ENCODE measurements around the gene OSBPL6. TPM values are rescaled to one million over a fixed set of nuclear protein-coding genes. Genes with fewer than 3 reads are reported as not detected.

OSBPL6 gene
- total and polyA plus RNA-seq, 3 experiments from 2014 or later, result 0.33 to 1.6 (median 1.2) TPM

DNA sequence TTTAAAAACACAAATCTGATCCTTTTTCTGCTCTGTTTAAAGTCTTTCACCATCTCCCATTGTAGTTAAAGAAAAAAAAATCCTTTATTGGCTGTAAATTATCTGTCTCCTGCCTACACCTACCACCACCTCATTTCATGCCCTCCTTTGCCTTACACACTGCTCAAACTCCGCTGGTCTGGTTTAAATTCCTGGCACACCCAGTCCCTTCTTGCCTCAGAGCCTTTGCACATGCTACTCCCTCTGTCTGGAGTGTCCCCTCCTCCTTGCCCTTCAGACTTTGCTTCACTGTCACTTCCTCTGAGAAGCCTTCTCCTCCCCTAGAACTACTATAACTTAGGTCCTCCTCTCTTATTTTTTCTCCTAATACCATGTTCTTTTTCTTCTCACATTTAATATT, 49.6 kb downstream of the OSBPL6 start:
- Histone ChIP-seq H3K27ac (ENCODE audit: low read depth, low read length) (no peak overlapping the region), H3K36me3 (ENCODE audit: insufficient read depth, low read length) (no peaks in the 10 kb centered on the region), H3K4me3 (ENCODE audit: low read length) (no peak overlapping the region), H3K27me3 (ENCODE audit: insufficient read depth, low read length, poor library complexity, severe bottlenecking) (no peaks in the 10 kb centered on the region), H3K9me3 (ENCODE audit: low read length) (no peaks in the 10 kb centered on the region), H3K4me1 (ENCODE audit: insufficient read depth, low read length) (no peaks in the 10 kb centered on the region)
- no peak for DNase-seq
- ChIA-PET POLR2A (no interaction called here), CTCF (no interaction called here)
- Mint-ChIP-seq H3K27ac (no peak overlapping the region), H3K9me3 (peaks cover 0 to 3% (median 0%) of the 10 kb centered on the region in 5 donors), H3K4me1 (no peaks in the 10 kb centered on the region), H3K27me3 (peaks cover 4 to 7% of the 10 kb centered on the region in 2 donors), H3K36me3 (no peaks in the 10 kb centered on the region), H3K4me3 (no peak overlapping the region)

DNA sequence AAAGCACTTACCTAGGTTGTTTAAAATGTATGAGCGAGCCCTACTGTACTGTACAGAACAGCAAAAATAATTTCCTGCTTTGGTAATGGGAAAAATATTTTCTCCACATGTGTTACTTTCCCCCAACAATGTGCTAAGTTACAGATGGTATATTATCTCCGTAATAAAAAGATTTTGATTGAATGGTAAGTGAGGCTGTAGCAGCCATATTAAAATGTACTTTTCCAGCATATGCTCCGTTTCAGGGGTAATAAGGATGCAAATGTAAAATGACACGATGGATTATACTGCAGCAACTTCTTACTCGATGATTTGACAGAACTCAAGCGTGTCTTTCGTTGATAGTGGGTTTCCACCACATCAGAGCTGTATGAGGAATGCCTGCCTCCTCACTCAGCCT, 50.5 kb downstream of the OSBPL6 start:
- POLR2A ChIA-PET, result no interaction called here
- no peak for DNase-seq
- H3K4me1 ChIP-seq (ENCODE audit: insufficient read depth, low read length), result no peaks in the 10 kb centered on the region
- no peak overlapping the region for H3K27ac ChIP-seq (ENCODE audit: low read depth, low read length)
- Mint-ChIP-seq H3K4me3 (no peak overlapping the region), H3K9me3 (peaks cover 0 to 3% (median 0%) of the 10 kb centered on the region in 5 donors), H3K27ac (no peak overlapping the region), H3K36me3 (no peaks in the 10 kb centered on the region), H3K27me3 (peaks cover 4 to 7% of the 10 kb centered on the region in 2 donors), H3K4me1 (no peaks in the 10 kb centered on the region)
- H3K4me3 ChIP-seq (ENCODE audit: low read length), result no peak overlapping the region
- no peaks in the 10 kb centered on the region for H3K27me3 ChIP-seq (ENCODE audit: insufficient read depth, low read length, poor library complexity, severe bottlenecking)
- no peaks in the 10 kb centered on the region for H3K36me3 ChIP-seq (ENCODE audit: insufficient read depth, low read length)
- no peaks in the 10 kb centered on the region for H3K9me3 ChIP-seq (ENCODE audit: low read length)
- CTCF ChIA-PET, result no interaction called here

DNA sequence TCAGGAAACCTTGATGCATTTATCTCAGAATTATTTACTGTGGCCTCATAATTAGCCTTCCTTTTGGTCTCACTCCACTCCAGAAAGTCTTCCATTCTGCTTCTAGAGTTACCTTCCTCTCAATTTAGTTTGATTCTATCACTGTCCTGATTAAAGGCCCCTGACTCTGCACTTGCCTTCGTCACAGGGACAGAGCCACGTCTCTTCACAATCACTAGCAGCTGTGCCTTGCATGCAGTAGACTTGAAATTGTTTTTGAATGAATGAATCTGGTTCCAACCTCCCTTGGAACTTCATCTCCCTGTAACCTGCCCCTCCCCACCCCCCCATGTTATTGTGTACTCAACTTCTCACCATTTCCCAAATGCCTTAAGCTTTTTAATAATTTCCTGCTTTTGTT, 52.4 kb downstream of the OSBPL6 start:
- ChIA-PET POLR2A (no interaction called here), CTCF (interaction anchor here (0.9 kb wide), 1 partner anchor 10 kb away, joined by 4 read pairs; no protein-coding TSS in a partner anchor)
- no peak overlapping the region for H3K4me3 ChIP-seq (ENCODE audit: low read length)
- no peak overlapping the region for H3K27ac Mint-ChIP-seq
- no peaks in the 10 kb centered on the region for H3K4me1 ChIP-seq (ENCODE audit: insufficient read depth, low read length)
- no peaks in the 10 kb centered on the region for H3K9me3 ChIP-seq (ENCODE audit: low read length)
- H3K36me3 ChIP-seq (ENCODE audit: insufficient read depth, low read length), result no peaks in the 10 kb centered on the region
- no peak for DNase-seq
- no peaks in the 10 kb centered on the region for H3K36me3 Mint-ChIP-seq
- no peak overlapping the region for H3K4me3 Mint-ChIP-seq
- H3K27ac ChIP-seq (ENCODE audit: low read depth, low read length), result no peak overlapping the region
- H3K27me3 Mint-ChIP-seq, result peaks cover 0 to 7% of the 10 kb centered on the region in 2 donors
- peaks cover 0 to 3% (median 0%) of the 10 kb centered on the region in 5 donors for H3K9me3 Mint-ChIP-seq
- H3K27me3 ChIP-seq (ENCODE audit: insufficient read depth, low read length, poor library complexity, severe bottlenecking), result no peaks in the 10 kb centered on the region
- no peaks in the 10 kb centered on the region for H3K4me1 Mint-ChIP-seq

DNA sequence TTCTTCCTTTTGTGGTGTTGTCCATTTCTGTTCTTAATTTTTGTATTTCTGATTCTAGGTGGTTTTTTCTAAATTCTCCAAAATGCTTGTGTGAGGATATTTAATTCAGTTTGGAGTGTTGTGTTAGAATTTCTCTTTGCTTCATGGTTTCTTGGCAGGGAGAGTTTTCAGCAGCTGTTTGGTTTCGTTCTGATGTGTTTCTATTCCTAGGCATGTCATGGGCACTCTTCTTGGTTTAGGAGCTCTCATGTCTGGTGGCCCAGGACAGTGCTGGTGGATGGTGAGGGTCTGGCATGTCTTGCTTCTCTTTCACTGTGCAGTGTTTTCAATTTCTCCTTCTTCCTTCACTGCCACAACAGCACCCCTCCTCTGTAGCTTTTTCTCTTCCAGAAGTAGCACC, 52.9 kb downstream of the OSBPL6 start:
- peaks cover 0 to 3% (median 0%) of the 10 kb centered on the region in 5 donors for H3K9me3 Mint-ChIP-seq

DNA sequence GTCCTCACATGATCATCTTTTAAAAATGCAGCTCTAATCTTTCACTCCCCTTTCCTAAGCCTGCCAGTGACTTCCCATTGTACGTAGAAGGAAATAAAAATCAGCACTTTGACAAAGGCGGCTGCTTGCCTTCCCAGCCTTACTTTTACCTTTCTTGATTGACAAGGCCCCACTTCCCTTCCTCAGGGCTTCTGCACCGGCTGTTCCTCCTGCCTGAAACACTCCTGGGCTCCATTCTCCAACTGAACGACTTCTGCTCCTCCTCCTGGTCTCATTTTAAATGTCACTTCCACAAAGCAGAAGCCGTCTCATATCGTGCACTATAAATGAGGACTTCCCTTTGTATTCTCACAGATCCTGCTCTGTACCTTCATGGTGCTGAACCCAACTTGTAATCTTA, 56.1 kb downstream of the OSBPL6 start:
- DNase-seq, result no peak
- Mint-ChIP-seq H3K27me3 (peaks cover 5% of the 10 kb centered on the region in 2 donors), H3K4me1 (no peaks in the 10 kb centered on the region), H3K36me3 (no peaks in the 10 kb centered on the region), H3K27ac (no peak overlapping the region), H3K4me3 (no peak overlapping the region), H3K9me3 (peaks cover 0 to 6% (median 0%) of the 10 kb centered on the region in 5 donors)
- no peak overlapping the region for H3K27ac ChIP-seq (ENCODE audit: low read depth, low read length)
- H3K9me3 ChIP-seq (ENCODE audit: low read length), result no peaks in the 10 kb centered on the region
- no peaks in the 10 kb centered on the region for H3K27me3 ChIP-seq (ENCODE audit: insufficient read depth, low read length, poor library complexity, severe bottlenecking)
- no peaks in the 10 kb centered on the region for H3K4me1 ChIP-seq (ENCODE audit: insufficient read depth, low read length)
- ChIA-PET CTCF (no interaction called here), POLR2A (no interaction called here)
- no peaks in the 10 kb centered on the region for H3K36me3 ChIP-seq (ENCODE audit: insufficient read depth, low read length)
- no peak overlapping the region for H3K4me3 ChIP-seq (ENCODE audit: low read length)

More for the DNA sequence above, 52.9 kb downstream of the OSBPL6 start:
- Histone ChIP-seq H3K36me3 (ENCODE audit: insufficient read depth, low read length) (no peaks in the 10 kb centered on the region), H3K27ac (ENCODE audit: low read depth, low read length) (no peak overlapping the region), H3K9me3 (ENCODE audit: low read length) (no peaks in the 10 kb centered on the region), H3K27me3 (ENCODE audit: insufficient read depth, low read length, poor library complexity, severe bottlenecking) (no peaks in the 10 kb centered on the region), H3K4me3 (ENCODE audit: low read length) (no peak overlapping the region), H3K4me1 (ENCODE audit: insufficient read depth, low read length) (no peaks in the 10 kb centered on the region)
- Mint-ChIP-seq H3K27ac (no peak overlapping the region), H3K4me3 (no peak overlapping the region), H3K4me1 (no peaks in the 10 kb centered on the region), H3K36me3 (no peaks in the 10 kb centered on the region), H3K27me3 (peaks cover 0 to 7% of the 10 kb centered on the region in 2 donors)
- ChIA-PET POLR2A (no interaction called here), CTCF (no interaction called here)
- no peak for DNase-seq

DNA sequence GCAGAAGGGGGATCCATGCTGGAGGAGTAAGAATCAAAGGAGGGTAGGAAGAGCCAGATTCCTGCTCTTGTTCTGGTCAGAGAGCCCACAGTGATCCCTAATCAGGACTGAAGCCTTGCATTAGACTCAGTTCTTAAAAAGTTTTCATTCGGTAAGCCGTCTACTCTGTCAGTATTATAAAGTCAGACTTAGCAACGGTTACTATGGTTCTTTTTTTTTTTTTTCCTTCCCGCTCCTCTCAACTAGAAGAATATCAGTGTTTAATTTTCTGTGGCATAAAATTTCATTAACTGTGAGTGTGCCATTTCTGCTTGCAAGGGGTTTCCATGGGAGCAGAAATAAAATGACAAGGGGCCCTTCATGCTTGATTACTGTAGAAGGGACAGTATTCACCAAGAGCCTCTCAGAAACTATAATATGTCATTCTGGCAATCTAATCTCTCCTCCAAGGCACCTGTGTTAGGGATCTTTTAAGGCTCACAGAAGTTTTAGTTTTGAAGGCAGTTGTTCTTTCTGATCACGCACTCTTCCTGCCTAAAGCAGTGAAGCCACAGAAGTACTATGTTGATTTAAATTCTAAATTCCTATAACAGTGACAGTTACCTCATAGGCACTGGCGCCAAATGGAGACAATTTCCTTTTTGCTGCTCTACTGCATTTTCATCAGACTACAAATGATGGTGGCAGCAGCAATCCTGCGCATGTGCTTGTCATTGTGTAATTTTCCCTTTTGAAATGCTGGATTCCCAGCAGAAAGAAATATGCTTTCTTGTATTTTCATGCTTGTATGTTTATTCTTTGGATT, 57.0 kb downstream of the OSBPL6 start:
- Histone ChIP-seq H3K4me1 (ENCODE audit: insufficient read depth, low read length) (no peaks in the 10 kb centered on the region), H3K4me3 (ENCODE audit: low read length) (no peak overlapping the region), H3K36me3 (ENCODE audit: insufficient read depth, low read length) (no peaks in the 10 kb centered on the region), H3K9me3 (ENCODE audit: low read length) (no peaks in the 10 kb centered on the region), H3K27me3 (ENCODE audit: insufficient read depth, low read length, poor library complexity, severe bottlenecking) (no peaks in the 10 kb centered on the region), H3K27ac (ENCODE audit: low read depth, low read length) (no peak overlapping the region)
- no peak for DNase-seq
- Mint-ChIP-seq H3K4me1 (no peaks in the 10 kb centered on the region), H3K36me3 (no peaks in the 10 kb centered on the region), H3K4me3 (no peak overlapping the region), H3K27me3 (peaks cover 5 to 8% of the 10 kb centered on the region in 2 donors), H3K9me3 (peaks cover 0 to 9% (median 0%) of the 10 kb centered on the region in 5 donors), H3K27ac (no peak overlapping the region)
- ChIA-PET CTCF (no interaction called here), POLR2A (no interaction called here)

DNA sequence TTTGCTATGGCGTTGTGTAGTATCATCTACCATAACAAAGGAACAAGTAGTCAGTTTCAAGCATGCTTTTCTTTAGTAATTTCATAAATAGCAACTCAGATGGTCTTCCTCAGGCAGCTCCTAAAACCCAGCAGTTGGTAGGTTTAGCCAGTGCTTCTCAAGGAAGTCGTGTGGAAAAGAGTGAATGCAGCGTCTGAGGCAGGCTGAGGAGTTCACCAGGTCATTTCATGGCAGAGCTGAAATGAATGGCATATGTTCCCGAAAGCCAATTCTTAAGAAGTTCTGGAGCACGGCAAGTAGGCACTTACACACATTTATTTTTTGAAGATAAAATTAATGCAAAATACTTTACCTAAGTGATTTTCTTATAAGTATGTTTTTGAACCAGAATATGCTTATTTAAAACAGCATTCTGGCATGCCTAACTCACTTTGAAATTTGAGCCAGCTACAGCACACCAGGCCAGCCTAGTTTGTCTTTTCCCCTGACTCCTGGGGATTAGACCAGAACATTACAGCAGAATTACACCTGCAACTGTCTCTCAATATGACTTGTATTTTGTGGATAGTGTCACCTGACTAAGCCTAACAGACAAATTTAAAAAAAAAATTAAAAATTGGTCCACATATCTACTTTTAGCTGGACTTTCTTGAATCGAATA, 62.2 kb downstream of the OSBPL6 start:
- H3K4me1 Mint-ChIP-seq, result no peaks in the 10 kb centered on the region
- H3K27ac ChIP-seq (ENCODE audit: low read depth, low read length), result no peak overlapping the region
- no peak for DNase-seq
- CTCF ChIA-PET, result interaction anchor here (0.7 kb wide), 1 partner anchor 10 kb away, joined by 4 read pairs; no protein-coding TSS in a partner anchor
- no peaks in the 10 kb centered on the region for H3K4me1 ChIP-seq (ENCODE audit: insufficient read depth, low read length)
- H3K36me3 ChIP-seq (ENCODE audit: insufficient read depth, low read length), result no peaks in the 10 kb centered on the region
- no peak overlapping the region for H3K27ac Mint-ChIP-seq
- H3K36me3 Mint-ChIP-seq, result no peaks in the 10 kb centered on the region
- no peaks in the 10 kb centered on the region for H3K27me3 ChIP-seq (ENCODE audit: insufficient read depth, low read length, poor library complexity, severe bottlenecking)
- POLR2A ChIA-PET, result no interaction called here
- no peak overlapping the region for H3K4me3 Mint-ChIP-seq
- H3K4me3 ChIP-seq (ENCODE audit: low read length), result no peak overlapping the region
- no peaks in the 10 kb centered on the region for H3K9me3 ChIP-seq (ENCODE audit: low read length)
- peaks cover 0 to 9% (median 0%) of the 10 kb centered on the region in 5 donors for H3K9me3 Mint-ChIP-seq
- peaks cover 1 to 21% of the 10 kb centered on the region in 2 donors for H3K27me3 Mint-ChIP-seq

DNA sequence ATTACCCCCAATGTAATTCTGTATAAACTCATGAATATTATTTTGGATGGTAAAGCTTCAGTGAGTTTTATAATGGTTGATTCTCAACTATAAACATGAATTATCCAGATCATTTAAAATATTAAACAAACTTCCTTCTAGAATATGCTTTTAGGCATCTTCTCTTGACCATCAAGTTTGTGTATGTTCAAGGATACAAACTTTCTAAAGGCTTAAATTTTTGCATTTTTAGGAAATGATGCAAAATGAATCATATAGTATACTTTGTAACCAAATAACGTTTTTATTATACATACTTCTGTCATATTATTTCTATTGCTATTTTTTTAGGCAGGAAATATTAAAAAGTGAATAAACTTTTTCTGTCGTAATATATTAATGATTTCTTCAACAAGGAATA, 62.8 kb downstream of the OSBPL6 start:
- POLR2A ChIA-PET, result no interaction called here

More for the DNA sequence above, 62.8 kb downstream of the OSBPL6 start:
- Mint-ChIP-seq H3K27ac (no peak overlapping the region), H3K36me3 (no peaks in the 10 kb centered on the region), H3K27me3 (peaks cover 1 to 21% of the 10 kb centered on the region in 2 donors), H3K4me3 (no peak overlapping the region), H3K9me3 (peaks cover 0 to 9% (median 0%) of the 10 kb centered on the region in 5 donors), H3K4me1 (no peaks in the 10 kb centered on the region)
- no peak for DNase-seq
- no peaks in the 10 kb centered on the region for H3K36me3 ChIP-seq (ENCODE audit: insufficient read depth, low read length)
- no peaks in the 10 kb centered on the region for H3K27me3 ChIP-seq (ENCODE audit: insufficient read depth, low read length, poor library complexity, severe bottlenecking)
- H3K9me3 ChIP-seq (ENCODE audit: low read length), result no peaks in the 10 kb centered on the region
- H3K4me3 ChIP-seq (ENCODE audit: low read length), result no peak overlapping the region
- H3K27ac ChIP-seq (ENCODE audit: low read depth, low read length), result no peak overlapping the region
- H3K4me1 ChIP-seq (ENCODE audit: insufficient read depth, low read length), result no peaks in the 10 kb centered on the region
- CTCF ChIA-PET, result interaction anchor here (0.7 kb wide), 1 partner anchor 11 kb away, joined by 4 read pairs; no protein-coding TSS in a partner anchor
